Peyer's patch (tissue), 4 donors: ENCODE results near the gene RAI14.

Source experiments
- POLR2A ChIP-seq, 2 donors: fragments of 450-650 bp; IDR thresholded peaks; one replicate each; pipeline ENCODE4 v1.5.1; 2017; ENCODE audit warnings: antibody characterized with exemption in 2 of 2, mild to moderate bottlenecking in 2 of 2, moderate library complexity in 2 of 2
- TF ChIP-seq, protein P1 (sequence below), 6 experiments: fragments of 450-650 bp in 4 of 6; fragments of 200-600 bp in 2 of 6; sonication (generic) in 1 of 6; IDR thresholded peaks; one replicate each; pipeline ENCODE4 v1.5.1; 2017 to 2019; ENCODE audit warnings: antibody characterized with exemption in 6 of 6, mild to moderate bottlenecking in 3 of 6, moderate library complexity in 1 of 6

DNA sequence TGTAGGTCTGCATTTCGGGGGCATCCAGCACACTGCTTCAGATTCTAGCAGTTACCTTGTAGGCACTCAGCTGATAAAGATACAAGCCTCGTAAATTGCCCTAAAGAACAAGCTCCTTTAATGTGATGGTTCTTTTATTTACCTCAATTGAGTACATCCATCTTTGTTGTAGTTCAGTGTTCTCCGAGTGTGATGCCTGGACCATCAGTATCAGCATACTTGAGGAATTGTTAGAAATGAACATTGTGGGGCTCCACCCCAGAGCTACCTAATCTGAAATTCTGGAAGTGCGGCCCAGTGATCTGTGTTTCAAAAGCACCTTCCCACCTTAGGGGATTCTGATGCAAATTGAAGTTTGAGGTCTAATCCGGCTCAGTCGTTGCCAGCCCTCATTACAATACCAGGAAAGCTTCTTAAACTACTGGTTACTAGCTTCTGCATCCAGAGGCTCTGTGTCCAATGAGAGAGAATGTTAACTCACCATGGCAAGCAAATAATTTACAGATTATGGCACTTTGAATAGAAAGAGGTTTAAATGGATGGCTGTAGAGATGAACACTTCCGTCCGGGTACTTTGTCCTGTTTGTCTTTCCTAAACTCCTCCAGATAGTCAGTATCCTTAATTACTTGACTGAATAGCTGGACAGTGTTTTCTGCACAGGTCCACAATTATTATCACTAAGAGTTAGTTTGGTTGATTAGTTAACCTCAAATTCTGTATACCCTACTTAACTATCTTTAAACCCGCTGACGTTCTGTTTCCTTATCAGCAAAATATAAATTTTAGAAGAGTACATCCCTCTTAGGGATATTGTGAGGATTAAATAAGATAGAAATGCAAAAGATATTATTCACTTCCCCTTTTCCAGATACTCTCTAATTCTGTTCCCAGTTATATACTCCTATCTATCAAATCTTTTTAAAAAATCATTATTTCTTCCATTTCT, 47.9 kb downstream of the RAI14 start:
- TF ChIP-seq, protein P1, sequence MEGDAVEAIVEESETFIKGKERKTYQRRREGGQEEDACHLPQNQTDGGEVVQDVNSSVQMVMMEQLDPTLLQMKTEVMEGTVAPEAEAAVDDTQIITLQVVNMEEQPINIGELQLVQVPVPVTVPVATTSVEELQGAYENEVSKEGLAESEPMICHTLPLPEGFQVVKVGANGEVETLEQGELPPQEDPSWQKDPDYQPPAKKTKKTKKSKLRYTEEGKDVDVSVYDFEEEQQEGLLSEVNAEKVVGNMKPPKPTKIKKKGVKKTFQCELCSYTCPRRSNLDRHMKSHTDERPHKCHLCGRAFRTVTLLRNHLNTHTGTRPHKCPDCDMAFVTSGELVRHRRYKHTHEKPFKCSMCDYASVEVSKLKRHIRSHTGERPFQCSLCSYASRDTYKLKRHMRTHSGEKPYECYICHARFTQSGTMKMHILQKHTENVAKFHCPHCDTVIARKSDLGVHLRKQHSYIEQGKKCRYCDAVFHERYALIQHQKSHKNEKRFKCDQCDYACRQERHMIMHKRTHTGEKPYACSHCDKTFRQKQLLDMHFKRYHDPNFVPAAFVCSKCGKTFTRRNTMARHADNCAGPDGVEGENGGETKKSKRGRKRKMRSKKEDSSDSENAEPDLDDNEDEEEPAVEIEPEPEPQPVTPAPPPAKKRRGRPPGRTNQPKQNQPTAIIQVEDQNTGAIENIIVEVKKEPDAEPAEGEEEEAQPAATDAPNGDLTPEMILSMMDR (IDR thresholded peaks at IDR 0.05): no peak
- TF ChIP-seq POLR2A (IDR thresholded peaks at IDR 0.05): no peak
